OCI-LY3 (cell line): ENCODE data around the gene NCBP3.

Experiments
- H2AFZ ChIP-seq: fragments of 200-600, 300-600 bp; shearing (Covaris generic); 2 replicates; pipeline ENCODE4 v1.6.0; 2014; ENCODE audit warnings: antibody characterized with exemption, low read depth, low read length
- H3K27ac ChIP-seq: fragments of 200-600, 300-600 bp; sonication (generic); 2 replicates; pipeline ENCODE4 v1.5.1; 2014; ENCODE audit warnings: mild to moderate bottlenecking, low read length, moderate library complexity, mixed read lengths
- H3K27me3 ChIP-seq: fragments of 200-600, 300-600 bp; sonication (generic); 2 replicates; pipeline ENCODE4 v1.6.1; 2014; ENCODE audit warnings: low read depth, low read length, mixed read lengths
- H3K36me3 ChIP-seq: fragments of 200-600, 300-600 bp; sonication (generic); replicated peaks from 2 replicates; pipeline ENCODE3; 2014; ENCODE audit warnings: low read depth, low read length, mixed read lengths
- H3K4me1 ChIP-seq: fragments of 300-600, 200-600 bp; sonication (generic); 2 replicates; pipeline ENCODE4 v1.6.1; 2014; ENCODE audit warnings: low read length, mixed read lengths
- H3K4me2 ChIP-seq: fragments of 200-600, 300-600 bp; sonication (generic); 2 replicates; pipeline ENCODE4 v1.6.1; 2014; ENCODE audit warnings: low read length, mixed read lengths
- H3K4me3 ChIP-seq: fragments of 300-600, 200-600 bp; sonication (generic); 2 replicates; pipeline ENCODE4 v1.5.1; 2014; ENCODE audit warnings: antibody characterized with exemption, mild to moderate bottlenecking, low read length, moderate library complexity
- H3K79me2 ChIP-seq: fragments of 300-600, 200-600 bp; shearing (Covaris generic); 2 replicates; pipeline ENCODE4 v1.6.1; 2014; ENCODE audit warnings: mild to moderate bottlenecking, low read length, mixed read lengths
- H3K9ac ChIP-seq: fragments of 300-600, 200-600 bp; shearing (Covaris generic); 2 replicates; pipeline ENCODE4 v1.6.0; 2014; ENCODE audit warnings: mild to moderate bottlenecking, low read length, moderate library complexity
- H3K9me3 ChIP-seq: fragments of 200-600, 300-600 bp; shearing (Covaris generic); 2 replicates; pipeline ENCODE4 v1.6.1; 2014; ENCODE audit warnings: low read length, mixed read lengths; ENCODE audit not compliant: insufficient read depth
- H4K20me1 ChIP-seq: fragments of 200-600, 300-600 bp; sonication (generic); 2 replicates; pipeline ENCODE4 v1.6.1; 2016; ENCODE audit warnings: low read length, mixed read lengths; ENCODE audit not compliant: insufficient read depth
- EZH2phosphoT487 ChIP-seq: fragments of 200-600 bp; shearing (Covaris generic); IDR thresholded peaks from 2 replicates; pipeline ENCODE4 v1.6.1; 2018; ENCODE audit warnings: antibody characterized with exemption, mixed run types, low read depth
- TF ChIP-seq, protein P1 (sequence below): fragments of 200-600, 300-600 bp; sonication (generic); IDR thresholded peaks from 2 replicates; pipeline ENCODE4 v1.5.1; 2014; ENCODE audit warnings: antibody characterized with exemption, low read length, low read depth

Gene NCBP3

DNA sequence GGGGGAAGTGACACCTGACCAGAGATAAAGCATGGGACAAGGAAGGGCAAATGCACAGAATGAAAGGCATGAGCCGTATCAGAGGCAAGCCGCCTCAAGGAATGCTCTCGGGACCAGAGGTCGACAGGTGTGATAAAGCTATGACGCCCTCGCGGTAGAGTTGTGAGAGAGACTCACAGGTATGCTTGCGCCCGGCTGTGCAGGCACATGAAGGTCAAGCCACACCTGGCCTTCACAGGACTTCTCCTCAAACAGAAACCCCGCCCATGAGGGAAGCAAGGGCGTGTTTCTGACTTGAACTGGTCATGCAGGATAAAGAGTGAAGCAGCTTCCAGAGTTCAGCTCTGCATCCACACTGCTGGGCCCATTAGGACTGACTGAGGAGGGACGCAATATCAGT lies 7.8 kb downstream of the NCBP3 start:
- Histone ChIP-seq H3K79me2 (peaks cover 4% of the 10 kb centered on the region; the same call in 1 of the 2 replicates), H3K27me3 (no peaks in the 10 kb centered on the region), H4K20me1 (no peaks in the 10 kb centered on the region), H3K9me3 (no peaks in the 10 kb centered on the region), H3K27ac (no peak overlapping the region), H3K36me3 (peaks cover 8% of the 10 kb centered on the region), H3K4me3 (no peak overlapping the region), H3K9ac (no peak overlapping the region), H3K4me1 (no peaks in the 10 kb centered on the region), H2AFZ (no peak overlapping the region), H3K4me2 (no peak overlapping the region)
- TF ChIP-seq, protein P1, sequence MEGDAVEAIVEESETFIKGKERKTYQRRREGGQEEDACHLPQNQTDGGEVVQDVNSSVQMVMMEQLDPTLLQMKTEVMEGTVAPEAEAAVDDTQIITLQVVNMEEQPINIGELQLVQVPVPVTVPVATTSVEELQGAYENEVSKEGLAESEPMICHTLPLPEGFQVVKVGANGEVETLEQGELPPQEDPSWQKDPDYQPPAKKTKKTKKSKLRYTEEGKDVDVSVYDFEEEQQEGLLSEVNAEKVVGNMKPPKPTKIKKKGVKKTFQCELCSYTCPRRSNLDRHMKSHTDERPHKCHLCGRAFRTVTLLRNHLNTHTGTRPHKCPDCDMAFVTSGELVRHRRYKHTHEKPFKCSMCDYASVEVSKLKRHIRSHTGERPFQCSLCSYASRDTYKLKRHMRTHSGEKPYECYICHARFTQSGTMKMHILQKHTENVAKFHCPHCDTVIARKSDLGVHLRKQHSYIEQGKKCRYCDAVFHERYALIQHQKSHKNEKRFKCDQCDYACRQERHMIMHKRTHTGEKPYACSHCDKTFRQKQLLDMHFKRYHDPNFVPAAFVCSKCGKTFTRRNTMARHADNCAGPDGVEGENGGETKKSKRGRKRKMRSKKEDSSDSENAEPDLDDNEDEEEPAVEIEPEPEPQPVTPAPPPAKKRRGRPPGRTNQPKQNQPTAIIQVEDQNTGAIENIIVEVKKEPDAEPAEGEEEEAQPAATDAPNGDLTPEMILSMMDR, result no peak

DNA sequence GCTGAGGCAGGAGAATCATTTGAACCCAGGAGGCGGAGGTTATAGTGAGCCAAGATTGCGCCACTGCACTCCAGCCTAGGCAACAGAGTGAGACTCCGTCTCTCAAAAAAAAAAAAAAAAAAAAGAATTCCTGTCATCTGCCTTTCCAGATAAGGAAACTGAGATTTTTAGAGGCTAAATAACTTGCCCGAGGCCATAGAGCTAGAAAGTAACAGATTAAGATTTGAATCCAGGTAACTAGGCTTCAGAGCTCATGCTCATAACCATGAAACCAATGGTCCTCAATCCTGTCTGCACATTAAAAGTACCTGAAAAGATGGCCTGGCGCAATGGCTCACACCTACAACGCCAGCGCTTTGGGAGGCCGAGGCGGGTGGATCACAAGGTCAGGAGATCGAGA lies 9.5 kb downstream of the NCBP3 start:
- H3K36me3 ChIP-seq, result peaks cover 8% of the 10 kb centered on the region
- H3K27ac ChIP-seq, result no peak overlapping the region
- no peak overlapping the region for H3K4me2 ChIP-seq
- H3K79me2 ChIP-seq, result 0 out of 2 replicates have a peak, but pooled peaks cover 3% of the 10 kb centered on the region
- H3K9ac ChIP-seq, result no peak overlapping the region
- H3K4me1 ChIP-seq, result no peaks in the 10 kb centered on the region
- no peak overlapping the region for H3K4me3 ChIP-seq
- H2AFZ ChIP-seq, result no peak overlapping the region
- H3K27me3 ChIP-seq, result no peaks in the 10 kb centered on the region
- TF ChIP-seq, protein P1, result no peak
- TF ChIP-seq EZH2phosphoT487, result no peak
- no peaks in the 10 kb centered on the region for H3K9me3 ChIP-seq
- H4K20me1 ChIP-seq, result no peaks in the 10 kb centered on the region

DNA sequence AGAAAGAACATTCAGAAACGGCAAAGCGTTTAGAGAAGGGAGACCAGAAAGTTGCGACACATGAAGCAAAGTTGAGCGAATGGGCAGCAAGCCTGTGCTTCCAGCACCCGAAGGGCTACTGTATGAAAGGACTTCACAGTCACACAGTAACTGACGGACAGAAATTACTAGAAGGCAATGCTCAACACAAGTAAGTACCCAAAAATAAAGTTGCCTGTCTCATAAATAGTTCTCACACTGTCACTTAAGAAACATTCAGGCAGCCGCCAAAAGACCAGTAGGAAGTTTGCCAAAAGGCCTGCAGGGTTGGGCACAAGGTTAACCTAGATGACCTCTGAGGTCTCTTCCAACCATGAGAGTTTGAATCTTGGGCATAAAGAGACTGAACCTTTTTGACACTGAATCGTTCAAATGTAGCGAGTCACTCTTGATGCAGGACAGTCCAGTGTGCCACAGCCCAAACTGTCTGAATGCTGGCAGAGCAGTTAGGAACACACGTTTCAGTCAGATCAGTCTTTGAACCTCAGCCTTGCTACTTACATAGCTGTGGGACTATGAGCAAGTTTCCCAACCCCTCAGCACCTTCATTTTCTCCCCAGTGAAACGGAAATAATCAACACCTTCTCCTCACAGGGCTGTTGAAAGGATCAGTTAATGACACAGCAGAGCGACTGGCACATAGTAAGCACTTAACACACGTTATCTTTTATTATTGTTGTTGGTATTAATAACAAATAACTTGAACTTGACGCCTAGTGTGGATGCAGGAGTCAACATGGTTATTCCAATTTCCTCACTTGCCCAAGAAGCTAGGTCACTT lies 10.4 kb downstream of the NCBP3 start:
- Histone ChIP-seq H4K20me1 (no peaks in the 10 kb centered on the region), H3K4me3 (no peak overlapping the region), H3K79me2 (0 out of 2 replicates have a peak, but pooled peaks cover 3% of the 10 kb centered on the region), H3K27ac (no peak overlapping the region), H3K9ac (no peak overlapping the region), H3K27me3 (no peaks in the 10 kb centered on the region), H2AFZ (no peak overlapping the region), H3K36me3 (peaks cover 8% of the 10 kb centered on the region), H3K4me1 (no peaks in the 10 kb centered on the region), H3K9me3 (no peaks in the 10 kb centered on the region), H3K4me2 (no peak overlapping the region)
- TF ChIP-seq, protein P1, result no peak
- TF ChIP-seq EZH2phosphoT487, result no peak

DNA sequence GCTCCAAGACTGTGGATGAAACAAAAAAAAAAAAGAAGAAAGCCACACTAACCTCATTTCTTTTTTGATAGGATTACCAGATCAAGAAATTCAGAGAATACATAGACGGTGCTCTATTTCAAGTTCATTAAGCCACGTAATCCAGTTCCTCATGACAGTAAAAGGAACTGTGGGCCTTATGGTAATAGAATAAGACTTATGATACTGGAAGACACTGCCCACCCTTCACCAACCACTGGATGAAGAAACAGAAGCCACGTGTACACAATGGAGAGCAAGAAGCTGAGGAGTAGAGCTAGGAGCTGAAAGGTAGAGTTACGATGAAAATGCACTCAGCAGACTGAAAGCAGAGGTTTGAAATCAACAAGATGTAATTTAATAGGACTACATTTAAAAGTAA lies 11.2 kb downstream of the NCBP3 start:
- TF ChIP-seq, protein P1, result no peak
- no peak for TF ChIP-seq EZH2phosphoT487
- no peak overlapping the region for H2AFZ ChIP-seq
- no peaks in the 10 kb centered on the region for H3K9me3 ChIP-seq
- no peaks in the 10 kb centered on the region for H3K27me3 ChIP-seq
- no peak overlapping the region for H3K9ac ChIP-seq
- H3K27ac ChIP-seq, result no peak overlapping the region
- H4K20me1 ChIP-seq, result no peaks in the 10 kb centered on the region
- no peaks in the 10 kb centered on the region for H3K4me1 ChIP-seq
- no peak overlapping the region for H3K4me3 ChIP-seq
- 0 out of 2 replicates have a peak, but pooled peaks cover 3% of the 10 kb centered on the region for H3K79me2 ChIP-seq
- peaks cover 6% of the 10 kb centered on the region for H3K36me3 ChIP-seq
- no peak overlapping the region for H3K4me2 ChIP-seq
